Heart left ventricle (tissue), 16 donors: ENCODE measurements around the gene ZSCAN5A. TPM values are rescaled to one million over a fixed set of nuclear protein-coding genes. Genes with fewer than 3 reads are reported as not detected.
A peak's percentile ranks its signal among the peaks of the same experiment; 100 is the strongest.

Source experiments
- ATAC-seq, 4 donors: fragments of 200-7000 bp; cut with Tn5 transposase; one replicate each; pipeline ENCODE4 v1.9.1; 2020 to 2022; ENCODE audit warnings: moderate library complexity in 4 of 4, mild to moderate bottlenecking in 3 of 4, moderate number of reproducible peaks in 1 of 4
- DNase-seq, 5 donors: peaks; one replicate each; pipeline ENCODE4 v3.0.0-alpha.2; 2020
- H3K27ac ChIP-seq, 12 donors: fragments of 200-600 bp; sonication (generic) in 4 of 12; one replicate each; pipeline versions ENCODE4 v1.5.0 to v1.8.0; 2016 to 2022; ENCODE audit warnings: mild to moderate bottlenecking in 2 of 12
- H3K27me3 ChIP-seq, 9 donors: fragments of 200-600 bp; sonication (generic) in 2 of 9; one replicate each; pipeline versions ENCODE4 v1.5.1 to v1.8.0; 2016 to 2022; ENCODE audit warnings: mild to moderate bottlenecking in 3 of 9
- H3K36me3 ChIP-seq, 9 donors: fragments of 200-600 bp; sonication (generic) in 2 of 9; one replicate each; pipeline versions ENCODE4 v1.5.0 to v1.8.0; 2018 to 2022; ENCODE audit warnings: mild to moderate bottlenecking in 2 of 9
- H3K4me1 ChIP-seq, 12 donors: fragments of 200-600 bp; sonication (generic) in 4 of 12; one replicate each; pipeline versions ENCODE4 v1.5.0 to v1.8.0; 2016 to 2022; ENCODE audit warnings: mild to moderate bottlenecking in 3 of 12
- H3K4me3 ChIP-seq, 12 donors: fragments of 200-600 bp; sonication (generic) in 4 of 12; one replicate each; pipeline versions ENCODE4 v1.5.0 to v1.8.0; 2017 to 2022; ENCODE audit warnings: mild to moderate bottlenecking in 9 of 12, moderate library complexity in 4 of 12
- H3K9me3 ChIP-seq, 12 donors: fragments of 200-600 bp; sonication (generic) in 4 of 12; one replicate each; pipeline versions ENCODE4 v1.5.0 to v1.8.0; 2016 to 2022; ENCODE audit warnings: mild to moderate bottlenecking in 1 of 12
- CTCF ChIP-seq, 12 donors: fragments of 200-600 bp; sonication (generic) in 4 of 12; IDR thresholded peaks; one replicate each; pipeline versions ENCODE4 v1.5.0 to v1.8.0; 2018 to 2022; ENCODE audit warnings: antibody characterized with exemption in 12 of 12, mild to moderate bottlenecking in 5 of 12
- POLR2A ChIP-seq, 2 donors: fragments of 450-650 bp; IDR thresholded peaks; one replicate each; pipeline ENCODE4 v1.6.1; 2017; ENCODE audit warnings: antibody characterized with exemption in 2 of 2, mild to moderate bottlenecking in 2 of 2, moderate library complexity in 2 of 2
- WGBS, 4 donors: extraction: QIAGEN DNeasy Blood & Tissue Kit in 2 of 4; methylation state at CpG; one replicate each; pipeline versions ENCODE4 v1.1.5 to v1.1.7; 2013 to 2018; 5-methylcytosine and 5-hydroxymethylcytosine counted together
- intact Hi-C, 10 donors: fragments of 100-400 bp; cut with DNase I; formaldehyde crosslinking; loops; one replicate each; pipeline versions ENCODE4 v1.11.1 to v1.14.2; 2022
- polyA plus RNA-seq, 2 donors: library from polyadenylated mRNA; stranded (reverse); fragments of 200-250 nt; gene quantifications; one replicate each; pipeline ENCODE4 v1.2.3, GENCODE V29; 2013
- total RNA-seq, 9 donors: library from RNA; depleted of rRNA in 2 of 9; stranded (reverse); fragments of >200 nt in 2 of 9; fragmentation: NEBNext Ultra II Directional in 3 of 9; extraction: Animal tissue kit (Norgen Biotek cat#: 25700) in 3 of 9; gene quantifications; one replicate each; pipeline versions ENCODE4 v1.1.0 to v1.2.4, GENCODE V29; 2016 to 2023
- donor health status: ischemic (EF 13 %, LVEDD 7.1; RV severe dilation, severe dysfunction).
- donor health status: healthy with polysubstance abuse.
- donor health status: DM: no; HTN: yes; CAD: no.
- donor health status: DM: no; HTN: no; CAD: no.
- donor health status: ischemic (EF 25% LVEDD 6.9; RV normal size, moderate dysfunction).
- donor health status: ischemic (EF 25% LVEDD 5.7; RV mildly dilated, moderate dysfunction).
- donor health status: healthy.
- donor health status: DM: yes; HTN: yes; CAD: no.
- donor health status: ischemic (EF 35%, LVEDD 5.7; RV mildly dilated, moderate dysfunction).
- donor health status: nonischemic (EF 11% LVEDD 7.7; RV severe dilation, severe dysfunction).
- donor health status: DM: yes; HTN: yes; CAD: no.
- donor health status: PGD.
- donor health status: ischemic (EF 29% LVEDD 5.4; RV normal size, mild dysfunction).
- donor health status: nonischemic (EF 23%, LVEDD 6.1; RV moderate dilation, normal function).

The ZSCAN5A gene
- total and polyA plus RNA-seq, 11 donors: 3.3 to 26.6 (median 17.7) TPM

DNA sequence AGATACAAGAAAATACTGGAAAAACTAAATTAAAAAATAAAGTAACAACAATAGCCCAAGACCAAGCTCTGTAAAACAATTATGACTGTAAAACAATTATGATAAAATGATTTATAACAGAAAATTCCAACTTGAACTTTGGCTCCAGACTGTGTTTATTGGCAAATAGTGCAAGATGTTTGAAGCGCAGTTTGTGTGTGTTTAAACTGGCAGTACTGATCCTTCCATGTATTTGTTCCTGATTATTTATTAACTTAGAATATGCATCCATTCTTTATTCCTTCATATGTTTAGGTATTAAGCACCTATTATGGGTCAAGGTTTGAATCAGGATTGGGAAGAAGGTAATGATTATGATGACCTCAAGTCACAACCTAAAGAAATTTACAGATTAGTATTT, 40.9 kb upstream of the ZSCAN5A start:
- WGBS, 4 donors: 92 to 99% (median 96%) methylated on average over 1 of the region's 1 CpG
- intact Hi-C loops: loop anchor here in 2 of 10 donors (10.0 kb wide), 2 partner anchors 181 to 281 kb away; partner anchors contain the start of gene GALP (in 1 of the 2)

DNA sequence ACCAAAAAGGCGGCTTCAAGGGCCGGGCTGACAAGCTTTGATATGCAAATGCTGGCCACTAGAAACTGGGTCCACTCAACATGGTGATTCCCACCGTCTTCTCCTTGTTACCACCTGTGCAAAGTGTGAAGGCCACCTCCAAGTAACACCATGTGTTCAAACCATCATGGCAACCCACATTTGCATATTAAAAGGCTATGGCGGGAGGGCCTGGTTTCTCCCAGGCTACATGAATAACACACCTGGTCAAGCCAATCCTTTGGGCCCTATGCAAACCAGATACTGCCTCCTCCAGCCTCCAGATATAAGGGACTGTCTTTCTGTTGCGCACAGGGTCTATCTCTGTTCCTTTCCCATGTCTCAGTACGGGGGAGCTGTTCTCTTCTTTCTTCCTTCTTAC, 36.6 kb upstream of the ZSCAN5A start:
- Histone ChIP-seq H3K36me3 (no peaks in the 10 kb centered on the region), H3K4me3 (no peak overlapping the region), H3K4me1 (no peaks in the 10 kb centered on the region), H3K27ac (no peak overlapping the region), H3K9me3 (no peaks in the 10 kb centered on the region), H3K27me3 (no peaks in the 10 kb centered on the region)
- intact Hi-C loops: loop anchor here in 9 of 10 donors (2.0 to 10.0 kb wide), 5 partner anchors 99 to 276 kb away; partner anchors contain the start of gene GALP (in 1 of the 9)
- ATAC-seq (no peak), DNase-seq (no peak)
- no peak for TF ChIP-seq POLR2A (IDR thresholded peaks at IDR 0.05)
- TF ChIP-seq CTCF (IDR thresholded peaks at IDR 0.05): no peak
- 81 to 86% (median 83%) methylated on average over 6 of the region's 6 CpGs for WGBS, 4 donors

More for the DNA sequence above, 40.9 kb upstream of the ZSCAN5A start:
- TF ChIP-seq POLR2A (IDR thresholded peaks at IDR 0.05) (no peak), CTCF (IDR thresholded peaks at IDR 0.05) (no peak)
- Histone ChIP-seq H3K4me3 (no peak overlapping the region), H3K9me3 (peaks cover 0 to 21% (median 6%) of the 10 kb centered on the region in 12 donors), H3K36me3 (peaks cover 0 to 6% (median 0%) of the 10 kb centered on the region in 9 donors), H3K4me1 (no peaks in the 10 kb centered on the region), H3K27ac (no peak overlapping the region), H3K27me3 (no peaks in the 10 kb centered on the region)
- no peak for DNase-seq
- ATAC-seq: no peak

GRCh38 chr19:56350416-56351045, 35.9 kb upstream of the ZSCAN5A start:
- 16 to 19% (median 18%) methylated on average over 8 of the region's 8 CpGs for WGBS, 4 donors
- Histone ChIP-seq H3K4me3 (no peak overlapping the region), H3K36me3 (no peaks in the 10 kb centered on the region), H3K4me1 (no peaks in the 10 kb centered on the region), H3K27ac (no peak overlapping the region), H3K27me3 (no peaks in the 10 kb centered on the region), H3K9me3 (no peaks in the 10 kb centered on the region)
- ATAC-seq: peak in 2 of 4 donors; percentile 47 to 50
- peak in 3 of 5 donors; percentile 22 to 33 (median 26) for DNase-seq
- TF ChIP-seq CTCF (IDR thresholded peaks at IDR 0.05): peak; percentile 76 to 95 (median 88)
- TF ChIP-seq POLR2A (IDR thresholded peaks at IDR 0.05): no peak
- intact Hi-C loops: loop anchor here in 9 of 10 donors (1.0 to 10.0 kb wide), 6 partner anchors 98 to 284 kb away; partner anchors contain the start of gene GALP (in 1 of the 9)

GRCh38 chr19:56348289-56348877, 33.7 kb upstream of the ZSCAN5A start:
- intact Hi-C loops: loop anchor here in 4 of 10 donors (5.0 to 10.0 kb wide), 3 partner anchors 96 to 274 kb away; partner anchors contain the start of gene GALP (in 1 of the 4)
- ATAC-seq (no peak), DNase-seq (no peak)
- TF ChIP-seq POLR2A (IDR thresholded peaks at IDR 0.05): no peak
- TF ChIP-seq CTCF (IDR thresholded peaks at IDR 0.05): peak in 5 of 12 donors; percentile 17 to 33 (median 29)
- H3K4me3 ChIP-seq: no peak overlapping the region
- no peaks in the 10 kb centered on the region for H3K27me3 ChIP-seq
- WGBS, 4 donors: 69 to 72% (median 70%) methylated on average over 5 of the region's 5 CpGs
- no peaks in the 10 kb centered on the region for H3K9me3 ChIP-seq
- H3K36me3 ChIP-seq: no peaks in the 10 kb centered on the region
- H3K4me1 ChIP-seq: no peaks in the 10 kb centered on the region
- no peak overlapping the region for H3K27ac ChIP-seq
